H54 (cell line): ENCODE measurements around the gene TMEM132D.

Source experiments
- DNase-seq: peaks from one replicate; pipeline ENCODE4 v3.0.0; 2011; ENCODE audit warnings: low spot score, mixed read lengths; ENCODE audit not compliant: insufficient read length
- FAIRE-seq: peaks from 3 replicates; lab custom pipeline; 2011; peaks lifted over from hg19 to GRCh38; lab: Jason Lieb, UNC
- POLR2A ChIP-seq: IDR thresholded peaks from 2 replicates; pipeline ENCODE4 v1.6.1; 2011; ENCODE audit warnings: low read depth, mild to moderate bottlenecking, low read length

TMEM132D gene

DNA sequence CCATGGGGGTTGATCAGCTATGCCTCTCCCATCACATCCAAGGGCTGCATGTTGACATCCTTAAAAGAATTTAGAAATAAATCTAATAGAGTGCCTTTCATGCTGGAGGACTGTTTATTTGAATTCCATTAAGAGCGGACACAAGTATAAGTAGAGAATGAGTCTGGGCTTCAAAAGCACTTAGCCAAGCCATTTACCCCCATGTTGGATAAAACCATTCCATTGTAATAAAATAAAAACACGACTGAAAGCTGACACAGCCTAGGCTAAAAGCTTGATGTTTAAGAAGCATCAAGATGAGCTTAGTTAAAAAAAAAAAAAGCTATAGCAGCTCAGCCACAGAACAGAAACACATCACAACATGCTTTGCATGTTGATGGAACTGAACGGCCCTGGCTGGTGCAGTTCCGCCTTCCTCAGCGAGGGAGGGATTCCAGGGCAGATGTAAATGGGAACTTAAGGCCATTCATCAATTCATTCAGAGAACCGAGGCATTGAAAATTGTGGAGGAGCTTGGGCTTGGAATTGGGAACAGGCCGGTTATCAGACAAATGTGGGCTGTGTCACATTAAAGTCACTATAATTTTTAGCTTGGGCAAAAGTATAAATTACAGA, 41.2 kb downstream of the TMEM132D start:
- FAIRE-seq = no peak
- TF ChIP-seq POLR2A = no peak
- no peak for DNase-seq

- DNase-seq = no peak
- TF ChIP-seq POLR2A = no peak
- no peak for FAIRE-seq
Observed at GRCh38 chr12:129861951-129862350, 41.9 kb downstream of the TMEM132D start.

DNA sequence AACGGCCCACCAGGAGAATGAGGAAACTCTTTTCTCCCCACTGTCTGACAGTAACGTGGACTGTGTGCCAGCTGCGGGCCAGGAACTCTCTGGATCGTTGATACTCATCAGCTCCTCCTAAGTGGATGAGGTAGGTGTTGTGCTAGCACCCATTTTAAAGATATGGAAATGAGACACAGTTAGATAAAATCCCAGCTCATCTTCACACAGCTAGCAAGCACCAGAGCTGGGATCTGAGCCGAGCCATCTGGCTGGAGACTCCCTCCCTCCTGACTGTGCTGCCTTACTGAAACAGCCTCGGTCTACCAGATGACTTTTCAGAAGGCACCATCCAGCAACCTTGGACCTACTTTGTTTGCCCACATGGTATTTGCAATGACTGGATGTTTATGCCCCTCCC, 49.2 kb downstream of the TMEM132D start:
- no peak for TF ChIP-seq POLR2A
- FAIRE-seq = no peak
- DNase-seq = no peak

DNA sequence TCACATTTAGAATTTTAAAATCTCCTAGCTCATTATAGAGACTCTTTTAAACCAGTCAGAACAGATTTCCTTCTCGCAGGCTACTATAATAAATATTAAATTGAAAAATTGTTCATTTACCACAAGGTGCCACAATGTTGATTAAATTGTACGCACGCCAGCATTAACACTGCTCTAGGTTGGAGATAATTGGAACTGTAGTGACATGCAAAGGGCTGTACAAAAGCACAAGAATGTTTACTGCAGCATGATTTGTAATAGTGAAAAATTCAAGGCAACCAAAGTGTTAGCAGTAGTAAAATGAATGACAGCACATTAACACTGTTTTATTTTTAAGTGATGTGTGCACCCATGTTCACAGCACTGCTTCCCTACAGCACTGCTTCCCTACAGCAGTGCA, 52.5 kb downstream of the TMEM132D start:
- no peak for FAIRE-seq
- TF ChIP-seq POLR2A = no peak
- DNase-seq = no peak

DNA sequence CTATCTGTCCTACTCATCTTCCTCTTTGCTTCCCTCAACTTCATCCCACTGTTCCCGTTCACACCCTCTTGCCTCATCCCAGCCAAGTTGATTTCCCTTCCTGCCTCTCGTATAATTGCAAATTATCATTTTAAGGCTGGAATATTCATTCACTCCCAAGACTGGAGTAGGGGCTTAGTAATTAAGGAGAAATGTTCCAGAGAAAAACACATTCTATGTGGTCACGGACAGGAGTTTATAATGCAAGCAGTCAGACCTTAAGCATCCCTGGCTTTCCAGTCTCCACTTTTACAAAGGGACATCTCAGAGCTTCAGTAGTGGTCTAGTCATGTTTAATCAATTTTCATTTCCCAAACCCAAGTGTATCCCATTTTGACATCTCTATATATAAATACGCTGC, 54.9 kb downstream of the TMEM132D start:
- TF ChIP-seq POLR2A = no peak
- FAIRE-seq = no peak
- no peak for DNase-seq

DNA sequence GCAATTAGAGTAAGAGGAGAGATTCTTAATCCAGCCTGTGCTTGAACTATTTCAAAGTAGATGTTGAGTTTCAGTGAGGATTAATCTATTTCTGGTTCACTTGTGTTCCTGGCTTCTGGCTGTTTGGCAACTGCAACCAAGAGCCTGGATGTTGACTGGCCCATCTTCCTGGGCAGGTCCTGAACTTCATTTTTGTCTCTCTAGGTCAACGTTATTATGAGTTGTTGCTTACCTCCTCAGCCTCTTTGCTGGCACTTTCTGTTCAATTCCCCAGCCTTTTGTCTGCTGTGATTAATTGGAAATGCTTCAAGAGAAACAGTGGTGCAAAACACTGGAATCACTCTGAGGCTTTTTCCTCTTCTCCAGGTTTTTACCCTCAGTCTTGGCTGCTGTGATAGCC, 56.8 kb downstream of the TMEM132D start:
- no peak for DNase-seq
- no peak for TF ChIP-seq POLR2A
- no peak for FAIRE-seq

DNA sequence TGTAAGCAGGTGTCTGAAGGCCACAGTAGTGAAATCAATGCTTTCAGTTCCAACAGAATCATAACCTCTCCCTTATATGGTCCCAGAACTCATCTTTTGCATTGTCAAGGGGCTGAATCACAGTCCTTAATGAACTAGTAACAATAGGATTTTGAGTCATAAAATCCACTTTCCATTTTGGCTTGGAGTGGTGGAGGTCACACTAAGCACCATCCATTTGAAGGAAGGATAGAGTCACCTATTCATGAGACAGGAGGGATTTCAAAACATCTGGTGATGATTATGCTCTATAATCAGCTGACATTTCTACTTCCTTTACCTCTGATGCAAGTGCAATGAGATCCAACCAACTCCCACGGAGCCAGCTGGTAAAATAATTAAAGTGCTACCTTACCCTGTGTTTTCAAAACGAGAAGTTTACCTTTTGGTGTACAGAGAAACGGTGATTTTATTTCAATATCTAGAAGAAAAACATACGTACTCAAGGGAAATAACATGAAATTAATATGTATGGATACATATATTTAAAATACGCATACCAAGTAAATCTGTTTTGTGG, 59.1 kb downstream of the TMEM132D start:
- no peak for TF ChIP-seq POLR2A
- no peak for DNase-seq
- FAIRE-seq = no peak

- DNase-seq = no peak
- no peak for FAIRE-seq
- no peak for TF ChIP-seq POLR2A
Observed at GRCh38 chr12:129841251-129841650, 62.6 kb downstream of the TMEM132D start.

GRCh38 chr12:129840145-129840884, 63.5 kb downstream of the TMEM132D start:
- FAIRE-seq = no peak
- DNase-seq = no peak
- TF ChIP-seq POLR2A = no peak

GRCh38 chr12:129839679-129840078, 64.1 kb downstream of the TMEM132D start:
- no peak for FAIRE-seq
- no peak for DNase-seq
- no peak for TF ChIP-seq POLR2A

GRCh38 chr12:129831294-129831693, 72.5 kb downstream of the TMEM132D start:
- no peak for FAIRE-seq
- no peak for DNase-seq
- no peak for TF ChIP-seq POLR2A

GRCh38 chr12:129830796-129831195, 73.0 kb downstream of the TMEM132D start:
- DNase-seq (no peak), FAIRE-seq (no peak)
- no peak for TF ChIP-seq POLR2A

DNA sequence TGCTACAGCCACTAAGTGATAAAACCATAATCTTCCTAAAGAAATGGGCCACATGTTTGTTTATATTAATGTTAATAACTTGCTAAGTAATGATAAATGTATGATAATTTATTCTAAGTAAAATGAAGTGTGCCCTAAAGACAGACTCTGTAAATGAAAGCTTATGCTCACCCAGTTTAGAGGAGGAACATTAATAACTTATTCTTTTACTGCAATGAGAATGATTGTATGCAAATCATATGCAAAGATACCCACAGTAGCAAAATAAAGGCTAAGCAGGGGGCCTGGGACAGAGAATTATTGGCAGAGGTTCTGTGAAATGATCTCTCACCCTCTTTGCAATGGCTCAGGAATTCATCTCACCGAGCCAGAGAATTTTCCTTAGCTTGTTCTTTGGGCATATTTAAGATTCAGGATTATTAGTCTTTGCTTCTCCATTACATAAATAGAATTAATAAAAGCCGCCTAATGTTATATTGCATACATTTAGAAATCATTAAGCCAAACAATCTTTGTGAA, 75.9 kb downstream of the TMEM132D start:
- no peak for TF ChIP-seq POLR2A
- no peak for DNase-seq
- FAIRE-seq = no peak

DNA sequence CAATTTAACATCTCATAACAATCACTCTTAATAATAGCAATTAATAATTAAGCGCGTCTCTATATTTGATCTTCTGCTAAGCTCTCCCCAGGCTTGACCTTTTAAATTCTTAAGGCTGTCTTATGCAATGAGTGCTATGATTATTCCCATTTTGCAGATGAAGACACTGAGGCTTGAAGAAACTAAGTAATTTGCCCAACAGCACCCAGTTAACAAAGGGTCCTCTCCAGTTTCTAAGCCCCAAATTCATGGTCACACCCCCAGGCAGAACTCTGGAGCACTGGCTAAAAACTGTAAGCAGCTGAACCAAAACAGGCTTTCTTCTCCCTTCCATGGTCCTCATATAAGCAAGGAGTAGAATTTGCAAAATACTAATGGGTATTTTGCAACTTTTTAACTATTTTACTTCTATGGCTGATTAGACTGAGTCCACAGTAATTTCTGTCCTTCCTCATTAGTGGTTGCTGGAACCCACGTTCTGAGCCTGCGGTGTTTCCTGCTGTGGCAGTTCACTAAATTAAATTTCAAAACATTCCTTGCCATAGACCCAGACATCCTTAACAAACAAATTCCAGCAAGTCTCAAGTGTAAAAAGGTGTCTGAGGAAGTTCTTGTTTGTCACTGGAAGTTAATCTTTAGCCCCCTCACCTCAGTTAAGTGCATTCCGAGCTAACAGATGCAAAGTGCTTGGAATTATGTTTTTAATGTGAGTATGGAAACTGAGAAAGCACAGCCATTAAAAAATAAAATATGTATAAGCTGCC, 76.5 kb downstream of the TMEM132D start:
- no peak for TF ChIP-seq POLR2A
- FAIRE-seq (no peak), DNase-seq (no peak)
